ENCODE measurements around the gene HDAC2.
"Not testable (repeated sequence)": the region's sequence is repeated elsewhere in the genome, so short reads cannot be mapped to it uniquely, and the experiment has no call there.

Gene HDAC2

GRCh38 chr6:113920663-113921267 is 50.2 kb downstream of the HDAC2 start:
- TF ChIP-seq, protein P1, sequence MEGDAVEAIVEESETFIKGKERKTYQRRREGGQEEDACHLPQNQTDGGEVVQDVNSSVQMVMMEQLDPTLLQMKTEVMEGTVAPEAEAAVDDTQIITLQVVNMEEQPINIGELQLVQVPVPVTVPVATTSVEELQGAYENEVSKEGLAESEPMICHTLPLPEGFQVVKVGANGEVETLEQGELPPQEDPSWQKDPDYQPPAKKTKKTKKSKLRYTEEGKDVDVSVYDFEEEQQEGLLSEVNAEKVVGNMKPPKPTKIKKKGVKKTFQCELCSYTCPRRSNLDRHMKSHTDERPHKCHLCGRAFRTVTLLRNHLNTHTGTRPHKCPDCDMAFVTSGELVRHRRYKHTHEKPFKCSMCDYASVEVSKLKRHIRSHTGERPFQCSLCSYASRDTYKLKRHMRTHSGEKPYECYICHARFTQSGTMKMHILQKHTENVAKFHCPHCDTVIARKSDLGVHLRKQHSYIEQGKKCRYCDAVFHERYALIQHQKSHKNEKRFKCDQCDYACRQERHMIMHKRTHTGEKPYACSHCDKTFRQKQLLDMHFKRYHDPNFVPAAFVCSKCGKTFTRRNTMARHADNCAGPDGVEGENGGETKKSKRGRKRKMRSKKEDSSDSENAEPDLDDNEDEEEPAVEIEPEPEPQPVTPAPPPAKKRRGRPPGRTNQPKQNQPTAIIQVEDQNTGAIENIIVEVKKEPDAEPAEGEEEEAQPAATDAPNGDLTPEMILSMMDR (IDR thresholded peaks at IDR 0.05; ENCODE audit: low read depth, low read length), result no peak
- Histone ChIP-seq H3K4me3 (ENCODE audit: low read depth, low read length) (no peak overlapping the region), H3K9me3 (no peaks in the 10 kb centered on the region), H3K27me3 (no peaks in the 10 kb centered on the region), H3K36me3 (no peaks in the 10 kb centered on the region), H3K4me1 (peaks cover 10% of the 10 kb centered on the region)
- peak; percentile 37 for DNase-seq

DNA sequence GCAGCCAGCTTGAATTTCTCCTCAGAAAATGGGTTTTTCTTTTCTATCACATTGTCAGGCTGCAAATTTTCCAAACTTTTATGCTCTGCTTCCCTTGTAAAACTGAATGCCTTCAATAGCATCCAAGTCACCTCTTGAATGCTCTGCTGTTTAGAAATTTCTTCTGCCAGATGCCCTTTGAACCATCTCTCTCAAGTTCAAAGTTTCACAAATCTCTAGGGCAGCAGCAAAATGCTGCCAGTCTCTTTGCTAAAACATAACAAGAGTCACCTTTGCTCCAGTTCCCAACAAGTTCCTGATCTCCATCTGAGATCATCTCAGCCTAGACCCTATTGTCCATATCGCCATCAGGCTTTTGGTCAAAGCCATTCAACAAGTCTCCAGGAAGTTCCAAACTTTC is 60.7 kb downstream of the HDAC2 start:
- H3K36me3 ChIP-seq; H3K9me3 ChIP-seq; H3K4me1 ChIP-seq; H3K4me3 ChIP-seq (ENCODE audit: low read depth, low read length); H3K27me3 ChIP-seq; DNase-seq: not testable (repeated sequence)

- Histone ChIP-seq H3K9me3 (no peaks in the 10 kb centered on the region), H3K4me1 (no peaks in the 10 kb centered on the region), H3K4me3 (ENCODE audit: low read depth, low read length) (no peak overlapping the region), H3K27me3 (no peaks in the 10 kb centered on the region), H3K36me3 (no peaks in the 10 kb centered on the region)
- DNase-seq, result peak; percentile 21
- TF ChIP-seq, protein P1 (IDR thresholded peaks at IDR 0.05; ENCODE audit: low read depth, low read length), result peak; percentile 62
Measured at GRCh38 chr6:113909224-113909856, 61.6 kb downstream of the HDAC2 start.

GRCh38 chr6:113908801-113909200 is 62.1 kb downstream of the HDAC2 start:
- DNase-seq, result no peak
- Histone ChIP-seq H3K4me3 (ENCODE audit: low read depth, low read length) (no peak overlapping the region), H3K4me1 (no peaks in the 10 kb centered on the region), H3K27me3 (no peaks in the 10 kb centered on the region), H3K36me3 (no peaks in the 10 kb centered on the region), H3K9me3 (no peaks in the 10 kb centered on the region)
- TF ChIP-seq, protein P1 (IDR thresholded peaks at IDR 0.05; ENCODE audit: low read depth, low read length), result no peak

DNA sequence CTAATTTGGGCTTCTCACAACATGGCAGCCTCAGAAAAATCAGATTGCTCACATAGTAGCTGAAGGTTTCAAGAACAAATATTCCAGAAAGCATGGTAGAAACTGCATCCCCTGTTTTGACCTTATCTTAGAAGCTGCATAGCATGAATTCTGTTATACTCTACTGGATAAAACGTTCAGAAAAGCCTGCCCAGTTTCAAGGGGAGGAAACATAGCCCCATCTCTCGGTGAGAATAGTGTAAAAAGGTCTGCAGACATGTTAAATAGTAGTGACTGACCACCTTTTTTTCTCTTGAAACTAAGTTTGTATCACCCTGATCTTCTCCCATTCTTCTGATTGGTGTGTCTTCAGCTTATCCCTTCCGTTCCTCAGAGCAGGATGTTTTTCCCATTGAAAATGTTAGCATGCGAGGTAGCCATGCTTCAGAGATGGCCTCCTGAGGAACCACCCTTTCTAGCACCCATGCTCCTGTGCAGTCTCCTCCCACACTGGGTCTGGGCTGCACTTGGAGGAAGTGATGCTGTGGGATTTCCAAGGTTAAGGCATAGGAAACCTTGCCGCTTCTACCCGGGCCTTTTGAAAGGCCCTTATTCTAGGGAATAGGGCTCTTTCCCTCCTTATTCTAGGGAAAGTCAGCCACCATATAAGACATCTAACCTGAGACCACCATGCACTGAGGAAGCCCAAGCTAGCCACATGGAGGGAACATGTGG is 63.7 kb downstream of the HDAC2 start:
- Histone ChIP-seq H3K4me3 (ENCODE audit: low read depth, low read length) (no peak overlapping the region), H3K36me3 (no peaks in the 10 kb centered on the region), H3K9me3 (no peaks in the 10 kb centered on the region), H3K27me3 (no peaks in the 10 kb centered on the region), H3K4me1 (no peaks in the 10 kb centered on the region)
- no peak for DNase-seq
- TF ChIP-seq, protein P1 (IDR thresholded peaks at IDR 0.05; ENCODE audit: low read depth, low read length), result no peak

GRCh38 chr6:113903666-113904330 is 67.2 kb downstream of the HDAC2 start:
- no peak for DNase-seq
- Histone ChIP-seq H3K27me3 (no peaks in the 10 kb centered on the region), H3K9me3 (no peaks in the 10 kb centered on the region), H3K4me1 (no peaks in the 10 kb centered on the region), H3K36me3 (no peaks in the 10 kb centered on the region), H3K4me3 (ENCODE audit: low read depth, low read length) (no peak overlapping the region)
- TF ChIP-seq, protein P1 (IDR thresholded peaks at IDR 0.05; ENCODE audit: low read depth, low read length), result no peak

All from BE2C (cell line).